PC-9 (cell line): ENCODE data around the gene GRK2. TPM values are rescaled to one million over a fixed set of nuclear protein-coding genes. Genes with fewer than 3 reads are reported as not detected.

Experiments used
- BruUV-seq: library from RNA; stranded (reverse); fragments of 400-500 nt; replicated peaks from 2 replicates; lab custom pipeline; 2021; lab: Mats Ljungman, UMichigan
- CTCF ChIA-PET: fragments of 300-600 bp; sonication (Branson Sonifier 250); formaldehyde crosslinking; loops from one replicate; lab custom pipeline; 2022; ENCODE audit warnings: antibody characterized with exemption; lab: Charles Lee
- POLR2A ChIA-PET: fragments of 300-600 bp; sonication (Branson Sonifier 250); formaldehyde crosslinking; loops from one replicate; lab custom pipeline; 2022; ENCODE audit warnings: antibody characterized with exemption; ENCODE audit not compliant: unreplicated experiment; lab: Charles Lee
- DNase-seq, 2 experiments: peaks; one replicate each; pipeline versions ENCODE4 v3.0.0 to v3.0.0-alpha.2; 2015 to 2022; ENCODE audit warnings: mixed read lengths in 1 of 2
- H2AFZ ChIP-seq: fragments of 200-600 bp; sonication (generic); 2 replicates; pipeline ENCODE4 v1.8.1; 2017; ENCODE audit warnings: antibody characterized with exemption
- H3F3A ChIP-seq: fragments of 200-600 bp; sonication (generic); 2 replicates; pipeline ENCODE4 v1.8.1; 2017; ENCODE audit warnings: antibody characterized with exemption, mild to moderate bottlenecking, low read depth; ENCODE audit not compliant: insufficient read depth
- H3K27ac ChIP-seq: fragments of 200-600 bp; sonication (generic); 2 replicates; pipeline ENCODE4 v1.6.1; 2016; ENCODE audit warnings: mixed run types
- H3K27me3 ChIP-seq: fragments of 200-600 bp; sonication (generic); 2 replicates; pipeline ENCODE4 v1.6.1; 2016; ENCODE audit warnings: low read depth, mixed run types; ENCODE audit not compliant: insufficient read depth
- H3K36me3 ChIP-seq: fragments of 200-600 bp; sonication (generic); 2 replicates; pipeline ENCODE4 v1.6.1; 2016; ENCODE audit warnings: low read depth, mixed run types
- H3K4me1 ChIP-seq: fragments of 200-600 bp; sonication (generic); replicated peaks from 2 replicates; pipeline ENCODE4 v1.6.1; 2016; ENCODE audit warnings: mixed run types; ENCODE audit not compliant: insufficient read depth
- H3K4me2 ChIP-seq: fragments of 200-600 bp; sonication (generic); 2 replicates; pipeline ENCODE4 v1.6.1; 2017; ENCODE audit warnings: mixed run types
- H3K4me3 ChIP-seq: fragments of 200-600 bp; sonication (generic); 2 replicates; pipeline ENCODE4 v1.6.1; 2016; ENCODE audit warnings: mixed run types
- H3K79me2 ChIP-seq: fragments of 200-600 bp; sonication (generic); 2 replicates; pipeline ENCODE4 v1.6.1; 2017; ENCODE audit warnings: low read depth, mixed run types
- H3K9me2 ChIP-seq: fragments of 200-600 bp; sonication (generic); 2 replicates; pipeline ENCODE4 v1.8.1; 2017; ENCODE audit warnings: mild to moderate bottlenecking; ENCODE audit not compliant: insufficient read depth
- H3K9me3 ChIP-seq: fragments of 200-600 bp; sonication (generic); 2 replicates; pipeline ENCODE4 v1.8.1; 2016; ENCODE audit warnings: low read depth; ENCODE audit not compliant: insufficient read depth
- H4K20me1 ChIP-seq: fragments of 200-600 bp; sonication (generic); 2 replicates; pipeline ENCODE4 v1.8.1; 2017; ENCODE audit not compliant: insufficient read depth
- EZH2 ChIP-seq: fragments of 200-600 bp; sonication (generic); IDR thresholded peaks from 2 replicates; pipeline ENCODE4 v1.8.0; 2017; ENCODE audit warnings: antibody characterized with exemption, low read depth
- intact Hi-C: fragments of 100-400 bp; cut with micrococcal nuclease; formaldehyde crosslinking; loops from one replicate; pipeline ENCODE4 v1.10.0; 2022; ENCODE audit not compliant: unreplicated experiment
- total RNA-seq: library from RNA; stranded (reverse); gene quantifications from 2 replicates; pipeline ENCODE4 v1.2.3, GENCODE V29; 2021
- TF ChIP-seq, protein P1 (sequence below): fragments of 200-600 bp; sonication (generic); conservative IDR thresholded peaks from 2 replicates; pipeline ENCODE4 v1.6.1; 2017; ENCODE audit warnings: mixed run types, antibody characterized with exemption, mild to moderate bottlenecking, moderate library complexity

The GRK2 gene
- total RNA-seq, 1 experiment from 2014 or later, result 76.7 TPM

DNA sequence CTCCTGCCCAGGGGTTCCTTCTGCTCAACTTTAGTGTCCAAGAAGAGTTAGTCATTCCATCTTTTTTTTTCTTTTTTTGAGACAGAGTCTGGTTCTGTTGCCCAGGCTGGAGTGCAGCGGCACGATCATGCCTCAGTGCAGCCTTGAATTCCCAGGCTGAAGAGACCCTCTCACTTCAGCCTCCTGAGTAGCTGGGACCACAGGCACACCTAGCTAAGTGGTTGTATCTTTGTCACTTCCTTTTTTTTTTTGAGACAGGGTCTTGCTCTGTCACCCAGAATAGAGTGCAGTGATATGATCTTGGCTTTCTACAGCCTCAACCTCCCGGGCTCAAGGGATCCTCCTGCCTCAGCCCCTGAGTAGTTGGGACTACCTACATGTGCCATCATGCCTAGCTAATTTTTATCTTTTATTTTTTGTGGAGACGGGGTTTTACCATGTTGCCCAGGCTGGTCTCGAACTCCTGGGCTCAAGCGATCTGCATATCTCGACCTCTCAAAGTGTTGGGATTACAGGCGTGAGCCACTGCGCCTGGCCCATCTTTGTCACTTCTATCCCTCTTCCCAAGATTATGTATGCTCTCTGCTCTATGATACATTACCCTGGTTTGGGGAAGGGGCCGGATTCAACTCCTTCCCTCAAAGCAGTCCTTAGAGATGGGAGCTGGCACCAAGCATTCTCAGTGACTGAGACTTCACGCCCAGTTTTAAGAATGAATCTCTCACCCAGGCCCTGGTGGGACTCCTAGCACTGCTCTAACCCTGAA lies 47.0 kb downstream of the GRK2 start:
- peak overlapping the region; percentile 23; the same call in 1 of the 2 replicates for H3K4me3 ChIP-seq
- ChIA-PET CTCF (no interaction called here), POLR2A (interaction anchor here (0.5 to 0.6 kb wide), 3 partner anchors 355 to 597 kb away, joined by 3 to 7 read pairs (median 3); no protein-coding TSS in a partner anchor)
- no peaks in the 10 kb centered on the region for H3K9me2 ChIP-seq
- peaks cover 4% of the 10 kb centered on the region for H3K79me2 ChIP-seq
- peaks cover 56% of the 10 kb centered on the region for H3K4me1 ChIP-seq
- H4K20me1 ChIP-seq, result no peaks in the 10 kb centered on the region
- H3F3A ChIP-seq, result peaks cover 68% of the 10 kb centered on the region
- H3K27me3 ChIP-seq, result no peaks in the 10 kb centered on the region
- TF ChIP-seq, protein P1, sequence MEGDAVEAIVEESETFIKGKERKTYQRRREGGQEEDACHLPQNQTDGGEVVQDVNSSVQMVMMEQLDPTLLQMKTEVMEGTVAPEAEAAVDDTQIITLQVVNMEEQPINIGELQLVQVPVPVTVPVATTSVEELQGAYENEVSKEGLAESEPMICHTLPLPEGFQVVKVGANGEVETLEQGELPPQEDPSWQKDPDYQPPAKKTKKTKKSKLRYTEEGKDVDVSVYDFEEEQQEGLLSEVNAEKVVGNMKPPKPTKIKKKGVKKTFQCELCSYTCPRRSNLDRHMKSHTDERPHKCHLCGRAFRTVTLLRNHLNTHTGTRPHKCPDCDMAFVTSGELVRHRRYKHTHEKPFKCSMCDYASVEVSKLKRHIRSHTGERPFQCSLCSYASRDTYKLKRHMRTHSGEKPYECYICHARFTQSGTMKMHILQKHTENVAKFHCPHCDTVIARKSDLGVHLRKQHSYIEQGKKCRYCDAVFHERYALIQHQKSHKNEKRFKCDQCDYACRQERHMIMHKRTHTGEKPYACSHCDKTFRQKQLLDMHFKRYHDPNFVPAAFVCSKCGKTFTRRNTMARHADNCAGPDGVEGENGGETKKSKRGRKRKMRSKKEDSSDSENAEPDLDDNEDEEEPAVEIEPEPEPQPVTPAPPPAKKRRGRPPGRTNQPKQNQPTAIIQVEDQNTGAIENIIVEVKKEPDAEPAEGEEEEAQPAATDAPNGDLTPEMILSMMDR, result no peak
- no peak for TF ChIP-seq EZH2
- intact Hi-C loops, result loop anchor here (2.0 to 10.0 kb wide), 5 partner anchors 25 to 359 kb away; partner anchors contain the start of genes ANKRD13D and PC
- BruUV-seq, result TSS peak; percentile 52
- no peak for DNase-seq
- H3K36me3 ChIP-seq, result 0 out of 2 replicates have a peak, but pooled peaks cover 5% of the 10 kb centered on the region
- H2AFZ ChIP-seq, result peak overlapping the region; percentile 18; the same call in 1 of the 2 replicates
- H3K4me2 ChIP-seq, result peak overlapping the region; percentile 78
- H3K9me3 ChIP-seq, result no peaks in the 10 kb centered on the region
- H3K27ac ChIP-seq, result peak overlapping the region; percentile 87

DNA sequence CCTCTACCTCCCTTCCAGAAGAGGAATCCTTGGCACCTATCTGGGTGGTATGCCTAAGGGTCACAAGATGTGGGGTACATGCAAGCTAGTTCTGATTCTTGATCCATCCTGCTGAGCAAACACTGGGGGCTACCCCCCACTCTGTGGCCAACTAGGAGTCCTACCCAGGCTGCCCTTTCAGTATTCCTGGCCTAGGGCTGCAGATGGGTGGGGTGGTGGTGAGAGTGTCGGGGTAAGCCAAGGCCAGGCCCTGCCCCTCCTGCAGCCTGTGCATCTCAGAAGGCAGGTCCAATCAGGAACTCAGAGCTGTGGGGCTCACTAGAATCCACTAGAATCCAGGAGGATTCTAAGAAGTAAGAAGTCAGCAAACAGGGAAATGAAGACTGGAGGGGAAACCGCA lies 47.9 kb downstream of the GRK2 start:
- peaks cover 65% of the 10 kb centered on the region for H3K4me1 ChIP-seq
- H3K4me3 ChIP-seq, result no peak overlapping the region
- no peaks in the 10 kb centered on the region for H4K20me1 ChIP-seq
- ChIA-PET CTCF (interaction anchor here (0.8 kb wide), 1 partner anchor 52 kb away, joined by 4 read pairs; no protein-coding TSS in a partner anchor), POLR2A (no interaction called here)
- no peak overlapping the region for H3K27ac ChIP-seq
- H2AFZ ChIP-seq, result no peak overlapping the region
- H3K27me3 ChIP-seq, result no peaks in the 10 kb centered on the region
- peaks cover 13% of the 10 kb centered on the region for H3K79me2 ChIP-seq
- no peak overlapping the region for H3K4me2 ChIP-seq
- 0 out of 2 replicates have a peak, but pooled peaks cover 5% of the 10 kb centered on the region for H3K36me3 ChIP-seq
- H3K9me3 ChIP-seq, result no peaks in the 10 kb centered on the region
- TF ChIP-seq, protein P1, result no peak
- no peak for TF ChIP-seq EZH2
- peaks cover 61% of the 10 kb centered on the region for H3F3A ChIP-seq
- intact Hi-C loops, result loop anchor here (10.0 kb wide), 1 partner anchor 359 kb away; the partner anchor contains the start of gene PC
- no peaks in the 10 kb centered on the region for H3K9me2 ChIP-seq
- BruUV-seq, result no TSS peak
- DNase-seq, result no peak

DNA sequence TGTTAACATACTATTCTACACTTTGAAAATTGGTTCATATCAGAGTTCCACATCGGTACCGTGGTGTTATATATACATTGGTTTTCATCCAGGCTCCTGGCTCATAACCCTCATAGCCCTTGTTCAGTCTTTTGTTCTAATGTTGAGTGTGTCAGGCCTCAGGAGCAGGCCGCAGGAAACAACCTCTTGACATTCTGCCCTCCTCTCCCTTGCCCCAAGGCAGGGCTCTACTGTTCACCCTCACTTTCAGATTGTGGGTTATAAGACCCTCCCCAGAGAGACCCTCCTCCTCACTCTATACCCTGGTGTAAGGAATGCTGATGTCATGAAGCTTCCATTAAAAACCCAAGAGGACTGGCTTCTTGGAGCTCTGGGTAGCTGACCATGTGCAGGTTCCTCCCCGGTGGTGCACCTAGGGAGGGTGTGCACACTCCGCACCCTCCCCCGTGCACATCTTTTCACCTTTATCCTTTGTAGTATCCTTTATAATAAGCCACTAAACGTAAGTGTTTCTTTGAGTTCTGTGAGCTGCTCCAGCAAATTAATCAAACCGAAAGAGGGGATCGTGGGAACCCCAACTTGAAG lies 49.1 kb downstream of the GRK2 start:
- Histone ChIP-seq H3K4me2 (no peak overlapping the region), H3K4me1 (peaks cover 61% of the 10 kb centered on the region), H3K36me3 (no peaks in the 10 kb centered on the region), H3K27me3 (no peaks in the 10 kb centered on the region), H3K4me3 (no peak overlapping the region), H3K79me2 (peaks cover 25% of the 10 kb centered on the region), H3K27ac (no peak overlapping the region), H3F3A (peaks cover 51% of the 10 kb centered on the region), H3K9me2 (no peaks in the 10 kb centered on the region), H2AFZ (no peak overlapping the region), H3K9me3 (no peaks in the 10 kb centered on the region), H4K20me1 (no peaks in the 10 kb centered on the region)
- TF ChIP-seq, protein P1, result no peak
- TF ChIP-seq EZH2, result no peak
- ChIA-PET CTCF (interaction anchor here (0.6 kb wide), 1 partner anchor 68 kb away, joined by 10 read pairs; no protein-coding TSS in a partner anchor), POLR2A (interaction anchor here (0.6 kb wide), 2 partner anchors 148 to 1248 kb away, joined by 3 to 4 read pairs; no protein-coding TSS in a partner anchor)
- no peak for DNase-seq
- intact Hi-C loops, result loop anchor here (5.0 to 10.0 kb wide), 3 partner anchors 361 to 908 kb away; partner anchors contain the start of gene PC
- no TSS peak for BruUV-seq
